Choroid plexus epithelial cell (primary cell): Measurements from ENCODE around the gene ATP13A3.

Experiments used
- DNase-seq: peaks from one replicate; pipeline ENCODE4 v3.0.0-alpha.2; 2010; ENCODE audit warnings: low read depth
- H3K4me3 ChIP-seq: 2 replicates; pipeline ENCODE4 v1.5.1; 2011; ENCODE audit warnings: low read depth, mild to moderate bottlenecking, control low read depth, low read length, moderate library complexity
- TF ChIP-seq, protein P1 (sequence below): conservative IDR thresholded peaks from 2 replicates; pipeline ENCODE4 v1.5.1; 2011; ENCODE audit warnings: low read depth, mild to moderate bottlenecking, control low read depth, inconsistent platforms, low read length, moderate library complexity

ATP13A3 gene

DNA sequence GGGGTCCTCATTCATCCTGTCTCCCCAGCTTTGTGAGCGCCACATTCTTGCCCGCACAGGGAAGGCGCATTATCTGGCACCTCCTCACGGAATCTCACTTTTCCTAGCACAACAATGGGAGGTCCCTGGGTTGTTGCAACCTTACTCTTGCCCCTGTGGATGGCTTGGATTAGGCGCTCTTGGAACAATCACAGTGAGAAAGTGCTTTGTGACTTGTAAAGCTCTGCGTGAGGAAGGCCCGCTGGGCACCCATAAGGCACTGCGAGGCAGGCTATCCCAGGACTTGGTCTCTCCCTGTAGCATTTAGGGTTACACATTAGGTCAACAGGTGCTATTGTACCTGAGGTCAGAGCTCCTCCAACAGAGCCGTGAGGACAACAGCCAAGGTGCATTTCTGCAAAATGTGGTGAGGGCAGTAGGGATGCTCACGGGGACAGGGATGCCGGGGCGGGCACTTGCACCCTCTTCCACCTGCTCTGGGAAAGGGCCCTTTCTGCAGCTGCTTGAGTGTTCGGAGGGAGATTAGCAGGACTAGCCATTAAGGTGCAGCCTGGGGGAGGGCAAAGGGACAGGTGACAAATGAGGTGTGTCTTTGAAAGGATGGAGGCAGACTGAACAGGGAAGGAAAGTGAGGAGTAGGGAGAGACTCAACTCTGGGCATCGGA lies 103.4 kb downstream of the ATP13A3 start:
- no peak for DNase-seq
- no peak overlapping the region for H3K4me3 ChIP-seq
- TF ChIP-seq, protein P1, sequence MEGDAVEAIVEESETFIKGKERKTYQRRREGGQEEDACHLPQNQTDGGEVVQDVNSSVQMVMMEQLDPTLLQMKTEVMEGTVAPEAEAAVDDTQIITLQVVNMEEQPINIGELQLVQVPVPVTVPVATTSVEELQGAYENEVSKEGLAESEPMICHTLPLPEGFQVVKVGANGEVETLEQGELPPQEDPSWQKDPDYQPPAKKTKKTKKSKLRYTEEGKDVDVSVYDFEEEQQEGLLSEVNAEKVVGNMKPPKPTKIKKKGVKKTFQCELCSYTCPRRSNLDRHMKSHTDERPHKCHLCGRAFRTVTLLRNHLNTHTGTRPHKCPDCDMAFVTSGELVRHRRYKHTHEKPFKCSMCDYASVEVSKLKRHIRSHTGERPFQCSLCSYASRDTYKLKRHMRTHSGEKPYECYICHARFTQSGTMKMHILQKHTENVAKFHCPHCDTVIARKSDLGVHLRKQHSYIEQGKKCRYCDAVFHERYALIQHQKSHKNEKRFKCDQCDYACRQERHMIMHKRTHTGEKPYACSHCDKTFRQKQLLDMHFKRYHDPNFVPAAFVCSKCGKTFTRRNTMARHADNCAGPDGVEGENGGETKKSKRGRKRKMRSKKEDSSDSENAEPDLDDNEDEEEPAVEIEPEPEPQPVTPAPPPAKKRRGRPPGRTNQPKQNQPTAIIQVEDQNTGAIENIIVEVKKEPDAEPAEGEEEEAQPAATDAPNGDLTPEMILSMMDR = no peak

DNA sequence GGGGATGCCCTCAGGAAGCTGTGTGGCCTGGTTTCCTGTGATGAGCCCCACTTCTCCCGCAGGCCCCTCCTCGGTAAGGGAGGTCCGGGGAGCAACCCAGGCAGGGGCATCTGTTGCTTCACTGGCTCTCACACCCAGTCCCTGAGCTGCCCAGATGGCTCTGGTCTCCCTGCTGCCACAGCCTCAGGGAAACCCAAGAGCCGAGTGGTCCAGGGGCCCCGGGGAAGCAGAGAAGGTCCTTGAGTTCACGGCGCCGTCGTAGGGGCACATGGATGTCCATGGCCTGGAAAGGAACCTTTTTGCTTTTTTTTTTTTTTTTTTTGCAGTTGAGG lies 103.9 kb downstream of the ATP13A3 start:
- H3K4me3 ChIP-seq = no peak overlapping the region
- TF ChIP-seq, protein P1 = no peak
- DNase-seq = no peak

DNA sequence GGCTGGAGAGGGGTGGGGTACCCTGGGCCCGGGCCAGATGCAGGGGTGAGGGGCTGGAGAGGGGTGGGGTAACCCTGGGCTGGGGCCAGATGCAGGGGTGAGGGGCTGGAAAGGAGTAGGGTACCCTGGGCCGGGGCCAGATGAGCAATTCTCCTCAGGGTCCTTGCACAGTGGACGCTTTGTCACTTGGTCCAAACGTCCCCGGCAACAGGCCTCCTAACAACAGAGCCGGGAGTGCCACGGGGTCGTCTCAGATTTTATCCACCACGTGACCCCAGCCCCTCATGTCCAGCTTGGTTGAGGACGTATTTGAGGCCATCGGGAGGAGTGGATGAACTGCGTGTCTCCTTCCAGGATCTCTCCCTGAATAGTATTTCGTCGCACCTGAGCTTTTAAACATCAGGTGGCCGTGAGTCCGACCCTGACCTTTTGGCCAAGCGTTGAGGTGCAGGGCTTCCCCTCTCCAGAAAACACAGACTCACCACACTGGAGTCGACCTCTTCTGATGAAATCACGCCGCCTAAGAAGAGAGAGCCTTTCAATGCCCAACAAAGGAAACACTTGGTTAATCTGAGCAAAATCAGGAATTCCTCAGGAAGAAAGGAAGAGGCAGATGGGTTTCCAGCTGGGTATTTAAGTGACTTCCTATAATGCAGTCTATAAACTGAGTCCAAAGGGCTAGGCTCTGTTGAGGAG lies 104.5 kb downstream of the ATP13A3 start:
- TF ChIP-seq, protein P1 = no peak
- no peak overlapping the region for H3K4me3 ChIP-seq
- no peak for DNase-seq

DNA sequence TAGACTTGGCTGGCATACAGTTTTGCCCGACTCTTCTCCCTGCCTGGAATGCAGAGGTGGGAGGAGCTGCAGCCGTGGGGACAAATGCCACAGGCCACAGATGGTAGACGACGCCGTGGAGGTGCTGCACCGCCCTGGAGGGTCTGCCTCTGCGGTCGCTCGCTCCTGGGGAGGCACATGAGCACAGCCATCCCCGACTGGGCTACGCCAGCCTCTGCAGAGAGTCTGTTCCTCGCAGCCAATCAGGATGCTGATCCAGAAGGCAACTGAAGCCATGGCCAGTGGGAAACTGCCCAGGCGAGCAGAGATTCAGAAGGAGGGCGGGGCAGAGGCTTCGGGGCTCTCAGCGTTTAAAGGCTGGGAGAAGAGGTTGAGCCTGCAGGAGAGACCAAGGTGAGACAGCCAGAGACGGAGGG lies 105.3 kb downstream of the ATP13A3 start:
- DNase-seq = no peak
- TF ChIP-seq, protein P1 = no peak
- H3K4me3 ChIP-seq = no peak overlapping the region

DNA sequence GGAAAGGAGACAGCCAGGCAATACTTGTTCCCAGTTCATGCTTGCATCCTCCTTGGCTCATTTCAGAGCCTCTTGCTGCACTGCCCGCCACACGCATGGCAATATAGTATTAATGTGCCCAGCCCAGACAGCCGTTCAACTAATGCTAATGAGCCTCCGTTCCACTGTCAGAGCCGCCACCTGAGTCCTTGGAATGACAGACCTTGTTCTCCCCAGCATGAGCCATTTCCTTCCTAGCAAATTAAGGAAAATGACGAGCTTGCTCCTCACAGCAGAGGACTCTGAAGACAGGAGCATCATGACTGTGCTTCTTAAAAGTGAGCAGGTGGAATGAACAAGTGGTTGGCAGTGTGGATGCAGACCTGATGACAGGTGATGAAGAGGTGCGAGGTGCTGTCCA lies 106.5 kb downstream of the ATP13A3 start:
- TF ChIP-seq, protein P1 = no peak
- H3K4me3 ChIP-seq = no peak overlapping the region
- DNase-seq = no peak

DNA sequence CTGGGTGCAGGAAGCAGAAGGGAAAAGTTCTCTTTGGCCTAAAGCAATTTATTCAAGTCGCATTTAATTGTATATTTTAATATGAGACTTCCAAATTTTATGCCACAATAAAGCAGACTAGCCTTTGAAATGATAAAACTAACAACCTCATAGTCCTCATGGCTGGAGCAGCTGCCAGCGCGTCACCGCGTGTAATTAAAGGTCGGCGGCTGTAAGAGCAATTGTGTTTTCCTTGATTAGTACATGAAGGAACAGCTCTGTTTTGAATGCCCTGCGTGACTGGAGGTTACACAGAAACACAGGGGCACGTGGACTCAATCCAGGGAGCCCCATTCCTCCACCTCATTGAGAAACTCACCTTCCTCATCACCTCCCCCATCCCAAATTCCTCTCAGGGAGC lies 107.2 kb downstream of the ATP13A3 start:
- no peak for DNase-seq
- no peak overlapping the region for H3K4me3 ChIP-seq
- TF ChIP-seq, protein P1 = no peak

DNA sequence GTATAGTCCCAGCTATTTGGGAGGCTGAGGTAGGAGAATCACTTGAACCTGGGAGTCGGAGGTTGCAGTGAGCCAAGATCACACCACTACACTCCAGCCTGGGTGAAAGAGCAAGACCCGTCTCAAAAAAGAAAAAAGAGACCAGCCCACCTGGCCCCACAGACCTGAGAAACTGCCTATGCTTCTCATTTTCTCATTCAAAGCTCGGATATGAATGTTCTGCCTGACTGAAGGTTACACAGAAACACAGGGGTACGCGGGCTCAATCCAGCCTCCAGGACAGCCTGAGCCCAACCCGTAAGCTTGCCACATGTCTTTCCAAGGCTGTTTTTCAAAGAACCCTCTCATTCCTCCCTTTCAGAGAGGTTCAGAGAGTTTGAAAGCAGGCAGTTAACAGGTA lies 107.6 kb downstream of the ATP13A3 start:
- H3K4me3 ChIP-seq = no peak overlapping the region
- TF ChIP-seq, protein P1 = no peak
- no peak for DNase-seq
